Fibroblast of skin of right biceps (primary cell): Measurements from ENCODE around the gene CLEC14A.

Experiments
- DNase-seq: peaks from one replicate; pipeline ENCODE4 v3.0.0-alpha.2; 2013

The CLEC14A gene

DNA sequence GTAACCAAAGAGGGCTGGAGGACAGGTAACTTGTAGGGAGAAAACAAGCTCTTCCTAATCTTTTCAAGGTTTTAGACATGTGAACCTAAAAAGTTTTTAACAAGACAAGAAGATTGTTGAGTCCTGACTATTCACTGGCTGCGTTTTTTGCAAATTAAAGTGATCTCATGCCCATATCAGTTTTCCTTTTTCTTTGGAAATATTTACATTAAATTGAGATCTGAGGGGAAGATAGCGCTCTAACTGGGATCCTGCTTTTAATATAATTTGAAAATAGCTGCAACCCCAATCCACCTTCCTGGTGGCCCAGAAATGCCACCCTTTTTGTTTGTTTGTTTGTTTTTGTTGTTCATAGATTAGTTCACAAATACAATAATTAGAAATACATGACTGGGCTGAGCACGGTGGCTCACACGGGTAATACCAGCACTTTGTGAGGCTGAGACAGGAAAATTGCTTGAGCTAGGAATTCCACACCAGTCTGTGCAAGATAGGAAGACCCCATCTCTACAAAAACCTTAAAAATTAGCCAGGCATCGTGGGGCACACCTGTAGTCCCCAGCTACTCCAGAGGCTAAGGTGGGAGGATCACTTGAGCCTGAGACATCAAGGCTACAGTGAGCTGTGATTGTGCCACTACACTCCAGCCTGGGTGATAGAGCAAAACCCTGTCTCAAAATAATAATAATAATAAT lies 50.6 kb downstream of the CLEC14A start:
- no peak for DNase-seq

DNA sequence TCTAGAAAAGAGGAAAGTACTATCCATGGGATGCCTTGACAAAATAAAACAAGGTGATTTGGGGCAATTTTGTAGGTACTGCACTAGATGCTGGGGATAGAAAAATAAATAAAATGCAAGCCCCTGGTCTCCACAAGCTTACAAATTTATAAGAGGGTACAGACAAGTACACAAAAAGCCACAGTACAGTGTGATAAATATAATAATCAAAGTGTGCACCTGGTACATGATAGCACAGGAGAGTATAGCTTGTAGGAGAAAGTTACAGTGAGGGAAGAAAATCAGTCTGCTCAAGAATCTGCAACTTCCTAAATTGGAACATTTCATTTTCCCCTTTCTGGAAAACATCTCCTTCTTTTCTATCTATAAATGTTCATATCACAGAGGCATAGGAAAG lies 51.2 kb downstream of the CLEC14A start:
- no peak for DNase-seq
